Ishikawa (cell line): ENCODE data around the gene TCF4.

Source experiments
- CEBPB ChIP-seq: IDR thresholded peaks from 2 replicates; pipeline ENCODE4 v1.6.1; 2012
- CREB1 ChIP-seq: IDR thresholded peaks from 2 replicates; pipeline ENCODE4 v1.6.1; 2012; ENCODE audit warnings: low read depth
- EGR1 ChIP-seq: IDR thresholded peaks from 2 replicates; pipeline ENCODE4 v1.6.1; 2012
- EP300 ChIP-seq: IDR thresholded peaks from 2 replicates; pipeline ENCODE4 v1.6.1; 2012; ENCODE audit warnings: borderline replicate concordance
- FOXM1 ChIP-seq: IDR thresholded peaks from 2 replicates; pipeline ENCODE4 v1.6.1; 2012; ENCODE audit warnings: low read depth, borderline replicate concordance
- NFIC ChIP-seq: IDR thresholded peaks from 2 replicates; pipeline ENCODE4 v1.6.1; 2012
- RAD21 ChIP-seq: IDR thresholded peaks from 2 replicates; pipeline ENCODE4 v1.6.1; 2012; ENCODE audit warnings: low read depth
- TAF1 ChIP-seq: IDR thresholded peaks from 2 replicates; pipeline ENCODE4 v1.6.1; 2012; ENCODE audit warnings: low read depth, mild to moderate bottlenecking
- TCF12 ChIP-seq: IDR thresholded peaks from 2 replicates; pipeline ENCODE4 v1.6.1; 2012; ENCODE audit warnings: low read depth
- TEAD4 ChIP-seq: IDR thresholded peaks from 2 replicates; pipeline ENCODE4 v1.6.1; 2012
- YY1 ChIP-seq: IDR thresholded peaks from 2 replicates; pipeline ENCODE4 v1.6.1; 2012; ENCODE audit warnings: low read depth
- ZBTB7A ChIP-seq: IDR thresholded peaks from 2 replicates; pipeline ENCODE4 v1.6.1; 2012; ENCODE audit warnings: low read depth
- TF ChIP-seq, protein P1 (sequence below): IDR thresholded peaks from 2 replicates; pipeline ENCODE4 v1.6.1; 2012; ENCODE audit warnings: low read depth, mild to moderate bottlenecking
- TF ChIP-seq, protein P2 (sequence below): IDR thresholded peaks from 2 replicates; pipeline ENCODE4 v1.6.1; 2012
- TF ChIP-seq, protein P3 (sequence below): IDR thresholded peaks from 2 replicates; pipeline ENCODE4 v1.6.1; 2012

The TCF4 gene

DNA sequence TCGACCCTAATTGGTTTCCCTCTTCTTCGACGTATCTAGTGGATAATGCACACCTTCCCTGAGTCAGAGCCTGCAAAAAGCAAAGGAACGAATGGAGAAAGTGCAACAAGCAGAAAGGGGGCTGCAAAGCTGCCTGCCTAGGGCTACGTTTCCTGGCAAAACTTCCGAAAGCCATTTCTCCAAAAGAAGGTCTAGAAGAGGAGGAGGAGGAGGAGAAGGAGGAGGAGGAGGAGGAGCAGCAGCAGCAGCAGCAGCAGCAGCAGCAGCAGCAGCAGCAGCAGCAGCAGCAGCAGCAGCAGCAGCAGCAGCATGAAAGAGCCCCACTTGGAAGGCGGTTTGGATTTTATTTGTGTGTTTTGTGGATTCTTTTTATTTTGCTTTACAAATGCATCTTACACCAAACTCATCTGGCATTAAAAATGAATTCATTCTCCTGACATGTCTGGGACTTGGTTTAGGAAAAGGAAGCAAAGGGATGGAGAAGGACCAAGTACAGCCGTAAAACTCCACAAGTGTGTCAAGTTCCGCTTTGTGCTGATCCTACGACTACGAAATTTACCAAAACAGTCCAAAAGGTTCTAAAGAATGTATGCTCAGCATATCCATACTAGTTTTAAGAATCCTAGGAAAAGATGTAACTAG lies 2.0 kb downstream of the TCF4 start:
- TF ChIP-seq, protein P1, sequence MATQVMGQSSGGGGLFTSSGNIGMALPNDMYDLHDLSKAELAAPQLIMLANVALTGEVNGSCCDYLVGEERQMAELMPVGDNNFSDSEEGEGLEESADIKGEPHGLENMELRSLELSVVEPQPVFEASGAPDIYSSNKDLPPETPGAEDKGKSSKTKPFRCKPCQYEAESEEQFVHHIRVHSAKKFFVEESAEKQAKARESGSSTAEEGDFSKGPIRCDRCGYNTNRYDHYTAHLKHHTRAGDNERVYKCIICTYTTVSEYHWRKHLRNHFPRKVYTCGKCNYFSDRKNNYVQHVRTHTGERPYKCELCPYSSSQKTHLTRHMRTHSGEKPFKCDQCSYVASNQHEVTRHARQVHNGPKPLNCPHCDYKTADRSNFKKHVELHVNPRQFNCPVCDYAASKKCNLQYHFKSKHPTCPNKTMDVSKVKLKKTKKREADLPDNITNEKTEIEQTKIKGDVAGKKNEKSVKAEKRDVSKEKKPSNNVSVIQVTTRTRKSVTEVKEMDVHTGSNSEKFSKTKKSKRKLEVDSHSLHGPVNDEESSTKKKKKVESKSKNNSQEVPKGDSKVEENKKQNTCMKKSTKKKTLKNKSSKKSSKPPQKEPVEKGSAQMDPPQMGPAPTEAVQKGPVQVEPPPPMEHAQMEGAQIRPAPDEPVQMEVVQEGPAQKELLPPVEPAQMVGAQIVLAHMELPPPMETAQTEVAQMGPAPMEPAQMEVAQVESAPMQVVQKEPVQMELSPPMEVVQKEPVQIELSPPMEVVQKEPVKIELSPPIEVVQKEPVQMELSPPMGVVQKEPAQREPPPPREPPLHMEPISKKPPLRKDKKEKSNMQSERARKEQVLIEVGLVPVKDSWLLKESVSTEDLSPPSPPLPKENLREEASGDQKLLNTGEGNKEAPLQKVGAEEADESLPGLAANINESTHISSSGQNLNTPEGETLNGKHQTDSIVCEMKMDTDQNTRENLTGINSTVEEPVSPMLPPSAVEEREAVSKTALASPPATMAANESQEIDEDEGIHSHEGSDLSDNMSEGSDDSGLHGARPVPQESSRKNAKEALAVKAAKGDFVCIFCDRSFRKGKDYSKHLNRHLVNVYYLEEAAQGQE: no peak
- TF ChIP-seq TCF12 (no peak), CREB1 (no peak), YY1 (no peak), NFIC (no peak), CEBPB (no peak), TAF1 (no peak), FOXM1 (no peak), EP300 (no peak), RAD21 (no peak), ZBTB7A (no peak), EGR1 (no peak), TEAD4 (no peak)
- TF ChIP-seq, protein P2, sequence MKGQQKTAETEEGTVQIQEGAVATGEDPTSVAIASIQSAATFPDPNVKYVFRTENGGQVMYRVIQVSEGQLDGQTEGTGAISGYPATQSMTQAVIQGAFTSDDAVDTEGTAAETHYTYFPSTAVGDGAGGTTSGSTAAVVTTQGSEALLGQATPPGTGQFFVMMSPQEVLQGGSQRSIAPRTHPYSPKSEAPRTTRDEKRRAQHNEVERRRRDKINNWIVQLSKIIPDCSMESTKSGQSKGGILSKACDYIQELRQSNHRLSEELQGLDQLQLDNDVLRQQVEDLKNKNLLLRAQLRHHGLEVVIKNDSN: no peak
- TF ChIP-seq, protein P3, sequence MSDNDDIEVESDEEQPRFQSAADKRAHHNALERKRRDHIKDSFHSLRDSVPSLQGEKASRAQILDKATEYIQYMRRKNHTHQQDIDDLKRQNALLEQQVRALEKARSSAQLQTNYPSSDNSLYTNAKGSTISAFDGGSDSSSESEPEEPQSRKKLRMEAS: no peak

GRCh38 chr18:55585065-55585919 lies 2.7 kb downstream of the TCF4 start:
- TF ChIP-seq NFIC (no peak), CREB1 (no peak), TCF12 (no peak), TAF1 (no peak), ZBTB7A (no peak), EGR1 (no peak), TEAD4 (no peak), FOXM1 (no peak), EP300 (no peak), RAD21 (no peak), YY1 (no peak), CEBPB (no peak)
- TF ChIP-seq, protein P1: no peak
- TF ChIP-seq, protein P2: no peak
- TF ChIP-seq, protein P3: no peak

GRCh38 chr18:55584201-55584600 lies 3.8 kb downstream of the TCF4 start:
- TF ChIP-seq EP300: no peak
- no peak for TF ChIP-seq YY1
- TF ChIP-seq CREB1: no peak
- TF ChIP-seq EGR1: no peak
- TF ChIP-seq TCF12: no peak
- no peak for TF ChIP-seq ZBTB7A

- TF ChIP-seq YY1 (0 out of 2 replicates have a peak, but pooled peaks have one; percentile 27), TCF12 (peak; percentile 63), RAD21 (no peak), TEAD4 (peak; percentile 87), EP300 (peak; percentile 26; the same call in 1 of the 2 replicates), FOXM1 (no peak)
- TF ChIP-seq, protein P3: 0 out of 2 replicates have a peak, but pooled peaks have one; percentile 20
Observed at GRCh38 chr18:55582325-55582724, 5.7 kb downstream of the TCF4 start.

DNA sequence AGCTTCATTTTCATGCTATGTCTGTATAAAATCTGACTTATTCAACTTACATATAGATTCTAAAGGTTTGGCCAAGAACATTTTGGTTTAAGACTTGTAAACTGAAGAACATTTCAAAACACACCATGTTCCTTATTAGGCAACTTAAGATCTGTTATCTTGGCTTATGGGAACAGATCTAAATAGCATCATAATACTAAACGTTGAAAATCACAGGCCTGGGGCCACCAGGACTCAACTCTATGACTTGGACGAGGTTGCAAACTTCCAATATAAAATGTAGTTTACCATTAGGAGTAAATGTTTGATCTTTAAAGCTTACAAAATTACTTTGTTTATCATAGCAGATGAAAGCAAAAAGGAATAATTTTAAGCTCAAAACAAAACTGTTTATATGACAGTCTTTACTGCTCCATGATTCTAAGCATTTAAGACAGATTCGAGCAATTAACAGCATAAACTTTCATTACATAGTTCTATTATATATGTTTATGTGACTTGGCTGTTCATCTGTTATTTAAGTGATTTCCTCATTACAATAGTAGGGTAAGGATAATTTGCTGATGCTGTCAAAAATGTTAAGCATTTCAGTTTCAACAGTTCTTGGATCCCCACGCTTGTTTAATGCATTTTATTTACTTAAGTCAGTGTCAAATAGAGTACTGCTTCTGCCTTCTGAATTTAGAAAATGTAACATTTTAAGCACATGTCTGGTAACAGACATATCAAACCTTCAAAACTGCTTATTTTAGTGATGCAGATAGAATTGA lies 8.3 kb downstream of the TCF4 start:
- TF ChIP-seq ZBTB7A (no peak), CREB1 (no peak), CEBPB (no peak), YY1 (no peak), EGR1 (no peak), EP300 (no peak), FOXM1 (no peak), NFIC (no peak), TAF1 (no peak), TCF12 (no peak), RAD21 (no peak), TEAD4 (no peak)
- TF ChIP-seq, protein P1: no peak
- TF ChIP-seq, protein P2: no peak
- TF ChIP-seq, protein P3: no peak
